HG03025 (cell line): ENCODE results near the gene SPOUT1.
"Not testable (repeated sequence)": the region's sequence is repeated elsewhere in the genome, so short reads cannot be mapped to it uniquely, and the experiment has no call there.

Source experiments
- ATAC-seq: cut with Tn5 transposase; IDR thresholded peaks from one replicate; pipeline ENCODE4 v1.9.1; 2021; ENCODE audit warnings: mild to moderate bottlenecking, moderate library complexity; ENCODE audit not compliant: unreplicated experiment, low FRiP score

SPOUT1 gene, protein sequence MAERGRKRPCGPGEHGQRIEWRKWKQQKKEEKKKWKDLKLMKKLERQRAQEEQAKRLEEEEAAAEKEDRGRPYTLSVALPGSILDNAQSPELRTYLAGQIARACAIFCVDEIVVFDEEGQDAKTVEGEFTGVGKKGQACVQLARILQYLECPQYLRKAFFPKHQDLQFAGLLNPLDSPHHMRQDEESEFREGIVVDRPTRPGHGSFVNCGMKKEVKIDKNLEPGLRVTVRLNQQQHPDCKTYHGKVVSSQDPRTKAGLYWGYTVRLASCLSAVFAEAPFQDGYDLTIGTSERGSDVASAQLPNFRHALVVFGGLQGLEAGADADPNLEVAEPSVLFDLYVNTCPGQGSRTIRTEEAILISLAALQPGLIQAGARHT

DNA sequence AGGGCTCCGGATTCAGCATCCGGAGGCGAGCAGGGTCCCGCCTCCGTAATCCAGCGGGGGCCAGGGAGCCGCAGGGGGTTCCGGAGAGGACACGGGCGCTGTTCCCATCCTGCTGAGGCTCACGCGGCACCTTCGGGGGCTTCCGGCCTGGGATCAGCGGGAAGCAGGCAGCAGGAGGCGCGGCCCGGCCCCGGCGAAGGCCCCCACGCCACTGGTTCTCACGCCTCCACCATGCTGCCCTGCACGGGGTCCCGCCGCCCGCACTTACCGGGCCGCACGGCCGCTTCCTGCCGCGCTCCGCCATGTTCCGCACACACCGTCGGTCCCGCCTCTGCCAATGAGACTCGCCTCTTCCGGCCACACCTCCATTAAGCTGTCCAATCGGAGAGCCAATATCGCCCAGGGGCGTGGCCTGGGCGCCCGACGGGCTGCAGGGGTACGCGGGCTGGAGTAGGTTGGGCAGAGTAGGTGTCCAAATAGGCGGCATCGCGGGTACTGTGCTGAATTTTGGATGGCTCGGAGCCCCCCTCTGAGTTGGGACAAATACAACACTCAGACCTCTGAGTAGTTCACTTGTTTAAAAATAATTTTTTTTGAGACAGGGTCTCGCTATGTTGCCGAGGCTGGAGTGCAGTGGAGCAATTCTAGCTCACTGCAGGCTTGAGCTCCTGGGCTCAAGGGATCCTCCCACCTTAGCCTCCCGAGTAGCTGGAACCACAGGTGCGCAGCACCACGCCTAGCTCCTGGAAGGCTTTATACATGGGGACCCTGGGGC is at the start of gene SPOUT1:
Gene SPOUT1, minus strand, starts transcription at position 318 of the 775 bp plus-strand sequence. Its CDS starts 14 bp downstream, at position 304.
- peak; percentile 92 for ATAC-seq

DNA sequence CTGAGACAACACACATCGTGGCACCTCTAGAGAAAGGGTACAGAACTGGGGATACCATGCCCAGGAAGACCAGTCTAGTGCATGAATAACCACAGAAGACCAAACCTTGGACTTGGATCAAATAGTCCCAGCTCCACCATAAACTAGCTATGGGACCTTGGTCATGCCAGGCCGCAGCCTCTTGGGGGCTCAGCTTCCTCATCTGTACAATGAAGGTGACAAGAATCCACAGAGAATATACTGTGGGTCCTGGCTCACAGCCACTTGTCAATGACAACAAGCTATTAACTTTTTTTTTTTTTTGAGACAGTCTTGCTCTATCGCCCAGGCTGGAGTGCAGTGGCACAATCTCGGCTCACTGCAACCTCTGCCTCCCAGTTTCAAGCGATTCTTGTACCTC is 48.3 kb upstream of the SPOUT1 start:
- ATAC-seq: no peak

DNA sequence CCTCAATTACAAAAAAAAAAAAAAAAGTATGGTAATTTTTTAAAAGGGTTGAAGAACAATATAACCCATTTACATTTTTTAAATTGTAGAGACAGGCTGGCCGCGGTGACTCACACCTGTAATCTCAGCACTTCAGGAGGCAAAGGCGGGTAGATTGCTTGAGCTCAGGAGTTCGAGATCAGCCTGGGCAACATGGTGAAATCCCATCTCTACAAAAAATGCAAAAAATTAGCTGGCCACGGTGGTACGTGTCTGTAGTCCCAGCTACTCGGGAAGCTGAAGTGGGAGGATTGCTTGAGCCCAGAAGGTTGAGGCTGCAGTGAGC is 41.3 kb upstream of the SPOUT1 start:
- ATAC-seq: not testable (repeated sequence)

DNA sequence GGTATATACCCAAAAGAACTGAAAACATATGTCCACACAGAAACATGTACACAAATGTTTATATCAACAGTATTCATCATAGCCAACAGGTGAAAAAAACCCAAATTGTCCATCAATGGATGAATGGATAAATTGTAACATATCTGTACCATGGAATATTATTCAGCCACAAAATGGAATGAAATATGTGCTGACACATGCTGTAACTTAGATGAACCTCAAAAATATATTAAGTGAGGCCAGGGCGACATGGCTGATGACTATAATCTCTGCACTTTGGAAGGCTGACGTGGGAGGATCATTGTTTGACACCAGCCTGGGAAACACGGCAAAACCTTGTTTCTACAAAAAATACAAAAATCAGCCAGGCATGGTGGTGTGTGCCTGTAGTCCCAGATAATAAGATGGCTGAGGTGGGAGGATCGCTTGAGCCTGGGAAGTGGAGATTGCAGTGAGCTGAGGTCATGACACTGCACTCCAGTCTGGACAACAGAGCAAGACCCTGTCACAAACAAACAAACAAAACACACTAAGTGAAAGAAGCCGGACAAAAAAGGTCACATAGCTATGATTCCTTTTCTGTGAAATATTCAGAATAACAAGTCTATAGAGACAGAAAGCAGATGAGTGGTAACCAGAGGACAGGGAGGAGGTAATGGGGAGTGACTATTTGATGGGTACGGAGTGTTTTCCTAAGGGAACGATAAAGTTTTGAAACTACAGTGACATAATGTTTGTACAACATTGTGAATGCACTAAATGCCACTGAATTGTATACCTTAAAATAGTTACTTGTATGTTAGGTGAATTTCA is 40.7 kb upstream of the SPOUT1 start:
- ATAC-seq: no peak

DNA sequence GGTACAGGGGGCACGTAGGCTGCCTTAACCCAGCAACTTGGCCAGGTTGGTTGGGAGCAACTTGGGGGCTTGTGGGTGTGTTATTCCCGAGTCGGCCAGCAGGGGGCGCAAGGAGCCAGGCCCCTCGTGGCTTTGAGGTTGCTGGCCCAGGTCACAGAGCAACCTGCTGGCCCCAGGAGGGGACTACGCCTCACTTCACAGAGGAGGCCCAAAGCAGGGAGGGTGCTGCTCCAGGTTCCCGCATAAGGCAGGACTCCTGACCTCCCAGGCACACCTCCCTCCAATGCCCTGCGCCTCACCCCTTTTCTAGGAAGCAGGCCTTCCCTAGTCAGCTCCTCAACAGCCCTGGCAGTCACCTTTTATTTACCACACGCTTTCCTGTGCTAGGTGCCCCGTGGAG is 34.1 kb upstream of the SPOUT1 start:
- ATAC-seq: peak; percentile 57

DNA sequence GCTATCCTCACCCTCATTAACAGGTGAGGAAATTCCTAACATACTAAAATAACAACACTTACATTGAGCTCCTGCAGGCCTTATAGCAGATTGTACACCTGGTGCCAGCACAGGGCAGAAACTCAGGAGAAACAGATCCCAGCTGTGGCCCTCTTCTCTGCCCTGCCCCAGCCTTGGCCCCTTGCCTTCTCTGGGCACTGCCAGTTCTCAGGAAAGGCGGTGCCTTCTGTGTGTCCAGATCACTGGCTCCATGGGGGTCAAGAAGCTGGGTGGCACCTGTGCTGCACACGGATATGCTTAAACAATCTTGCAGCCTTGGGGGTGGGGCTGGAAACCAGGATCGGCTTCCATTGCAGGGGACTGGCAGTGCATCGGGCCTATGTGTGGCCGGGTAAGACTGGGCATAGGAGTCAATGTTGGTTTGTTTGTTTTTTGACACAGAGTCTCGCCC is 32.8 kb upstream of the SPOUT1 start:
- no peak for ATAC-seq

DNA sequence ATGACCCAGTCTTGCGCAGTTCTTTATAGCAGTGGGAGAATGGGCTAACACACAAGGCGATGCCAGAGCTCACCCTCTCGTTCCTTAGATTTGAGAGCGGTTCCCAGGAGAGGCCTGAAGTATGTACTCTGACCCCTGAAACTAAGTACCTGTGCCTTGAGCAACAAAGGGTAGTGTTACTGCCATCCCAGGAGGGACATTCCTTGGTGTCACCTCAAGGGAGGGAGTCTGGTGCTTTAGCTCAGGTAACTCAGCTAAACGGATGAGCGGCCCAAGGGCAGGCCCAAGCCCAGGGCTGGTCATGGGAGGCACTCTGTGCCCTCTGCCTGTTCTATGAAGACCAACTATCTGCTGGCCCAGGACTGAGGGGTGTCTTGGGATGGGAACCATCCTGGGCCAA is 31.9 kb upstream of the SPOUT1 start:
- no peak for ATAC-seq

DNA sequence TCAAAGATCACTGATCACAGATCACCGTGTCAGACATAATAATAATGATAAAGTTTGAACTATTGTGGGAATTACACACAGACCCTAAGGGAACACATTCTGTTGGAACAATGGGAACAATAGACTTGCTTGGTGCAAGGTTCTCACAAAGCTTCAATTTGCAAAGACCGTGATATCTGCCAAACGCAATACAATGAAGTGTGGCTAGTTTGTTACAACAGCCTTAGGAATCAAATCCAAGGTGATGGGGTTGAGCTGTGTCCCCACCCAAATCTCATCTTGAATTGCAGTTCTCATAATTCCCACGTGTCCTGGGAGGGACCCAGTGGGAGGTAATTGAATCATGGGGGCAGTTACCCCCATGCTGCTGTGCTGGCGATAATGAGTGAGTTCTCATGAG is 31.3 kb upstream of the SPOUT1 start:
- ATAC-seq: no peak

DNA sequence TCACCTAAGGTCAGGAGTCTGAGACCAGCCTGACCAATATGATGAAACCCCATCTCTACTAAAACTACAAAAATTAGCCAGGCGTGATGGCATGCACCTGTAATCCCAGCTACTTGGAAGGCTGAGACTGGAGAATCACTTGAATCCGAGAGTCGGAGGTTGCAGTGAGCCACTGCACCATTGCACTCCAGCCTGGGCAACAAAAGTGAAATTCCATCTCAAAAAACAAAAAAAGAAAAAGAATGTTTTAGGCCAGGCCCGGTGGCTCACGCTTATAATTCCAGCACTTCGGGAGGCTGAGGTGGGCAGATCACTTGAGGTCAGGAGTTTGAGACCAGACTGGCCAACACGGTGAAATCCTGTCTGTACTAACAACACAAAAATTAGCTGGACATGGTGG is 28.9 kb upstream of the SPOUT1 start:
- not testable (repeated sequence) for ATAC-seq

DNA sequence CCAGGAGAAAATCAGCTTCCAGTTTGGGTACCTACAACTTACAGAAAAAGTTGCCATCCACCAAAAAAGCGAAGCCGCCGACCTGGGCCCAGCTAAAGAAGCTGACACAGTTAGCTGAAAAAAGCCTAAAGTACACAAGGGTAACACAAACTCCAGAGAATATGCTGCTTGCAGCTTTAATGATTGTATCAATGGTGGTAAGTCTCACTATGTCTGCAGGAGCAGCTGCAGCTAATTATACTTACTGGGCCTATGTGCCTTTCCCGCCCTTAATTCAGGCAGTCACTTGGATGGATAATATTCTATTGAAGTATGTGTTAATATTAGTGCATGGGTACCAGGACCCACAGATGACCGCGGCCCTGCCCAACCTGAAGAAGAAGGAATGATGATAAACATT is 24.9 kb upstream of the SPOUT1 start:
- ATAC-seq: not testable (repeated sequence)

DNA sequence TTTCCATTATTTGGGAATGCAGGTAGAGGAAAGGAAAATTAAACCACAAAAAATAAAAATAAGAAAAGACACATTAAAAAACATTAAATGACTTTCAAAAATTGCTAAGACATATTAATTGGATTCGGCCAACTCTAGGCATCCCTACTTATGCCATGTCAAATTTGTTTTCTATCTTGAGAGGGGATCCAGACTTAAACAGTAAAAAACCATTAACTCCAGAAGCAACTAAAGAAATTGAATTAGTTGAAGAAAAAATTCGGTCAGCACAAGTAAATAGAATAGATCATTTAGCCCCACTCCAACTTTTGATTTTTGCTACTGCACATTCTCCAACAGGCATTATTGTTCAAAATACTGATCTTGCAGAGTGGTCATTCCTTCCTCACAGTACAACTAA is 23.1 kb upstream of the SPOUT1 start:
- ATAC-seq: not testable (repeated sequence)

DNA sequence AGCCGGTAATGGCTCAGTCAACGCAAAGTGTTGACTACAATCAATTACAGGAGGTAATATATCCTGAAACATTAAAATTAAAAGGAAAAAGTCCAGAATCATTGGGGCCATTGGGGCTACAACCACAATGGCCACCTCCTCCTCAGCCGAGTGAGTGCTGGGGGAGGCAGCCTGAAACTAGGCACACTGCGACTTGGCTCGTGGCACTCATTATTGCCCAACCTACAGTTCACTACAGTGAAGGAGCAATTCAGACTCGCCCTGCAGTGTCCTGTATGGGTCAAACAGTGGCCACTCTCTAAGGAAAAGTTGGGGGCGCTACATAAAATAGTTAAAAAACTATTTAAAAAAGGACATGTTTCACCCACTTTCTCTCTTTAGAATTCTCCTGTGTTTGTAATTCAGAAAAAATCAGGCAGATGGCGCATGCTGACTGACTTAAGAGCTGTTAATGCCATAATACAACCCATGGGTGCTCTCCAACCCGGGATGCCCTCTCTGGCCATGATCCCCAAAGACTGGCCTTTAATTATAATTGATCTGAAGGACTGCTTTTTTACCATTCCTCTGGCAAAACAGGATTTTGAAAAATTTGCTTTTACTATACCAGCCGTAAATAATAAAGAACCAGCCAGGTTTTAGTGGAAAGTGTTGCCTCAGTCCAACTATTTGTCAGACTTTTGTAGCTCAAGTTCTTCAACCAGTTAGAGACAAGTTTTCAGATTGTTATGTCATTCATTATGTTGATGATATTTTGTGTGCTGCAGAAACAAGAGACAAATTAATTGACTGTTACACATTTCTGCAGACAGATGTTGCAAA is 22.4 kb upstream of the SPOUT1 start:
- not testable (repeated sequence) for ATAC-seq

DNA sequence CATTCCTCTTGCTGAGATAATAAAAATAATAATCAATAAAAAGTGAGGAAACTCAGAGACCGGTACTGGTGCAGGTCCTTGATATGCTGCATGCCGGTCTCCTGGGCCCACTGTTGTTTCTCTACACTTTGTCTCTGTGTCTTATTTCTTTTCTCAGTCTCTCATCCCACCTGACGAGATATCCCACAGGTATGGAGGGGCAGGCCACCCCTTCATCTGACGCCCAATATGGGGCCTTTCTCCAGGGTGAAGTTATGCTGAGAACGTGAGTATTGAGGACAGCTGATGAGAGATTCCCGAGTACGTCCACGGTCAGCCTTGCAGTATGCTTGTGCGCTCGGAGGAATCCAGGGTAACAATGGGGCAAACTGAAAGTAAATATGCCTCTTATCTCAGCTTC is 21.4 kb upstream of the SPOUT1 start:
- ATAC-seq: not testable (repeated sequence)

DNA sequence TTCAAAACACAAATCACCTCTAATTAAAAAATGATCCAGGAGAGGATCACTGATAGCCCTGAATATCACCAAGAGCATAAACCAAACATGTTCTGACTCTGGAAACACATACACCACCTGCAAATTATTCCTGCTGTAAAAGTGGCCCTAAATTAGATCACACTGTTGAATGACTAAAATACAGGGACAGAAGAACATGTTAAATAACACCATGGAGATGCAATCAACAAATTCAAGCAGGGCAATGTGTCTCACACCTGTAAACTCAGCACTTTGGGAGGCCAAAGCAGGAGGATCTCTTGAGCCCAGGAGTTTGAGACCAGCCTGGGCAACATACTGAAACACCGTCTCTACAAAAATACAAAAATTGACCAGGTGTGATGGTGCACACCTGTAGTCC is 18.2 kb upstream of the SPOUT1 start:
- ATAC-seq: no peak

DNA sequence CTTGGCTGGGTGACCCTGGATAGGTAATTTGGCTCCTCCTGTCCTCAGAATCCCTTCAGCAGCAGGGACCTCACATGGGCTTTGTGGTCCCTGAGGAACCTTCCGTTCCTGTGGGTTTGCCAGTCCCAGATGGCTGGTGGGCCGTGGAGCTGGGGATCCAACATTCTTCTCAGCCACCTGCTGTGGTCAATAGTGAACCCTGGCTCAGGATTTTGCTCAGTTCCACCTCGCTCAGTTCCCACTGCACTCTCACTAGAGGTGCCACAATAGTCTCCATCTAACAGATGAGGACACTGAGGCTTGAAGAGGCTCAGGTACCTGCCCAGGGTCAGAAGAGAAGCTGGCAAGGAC is 17.1 kb upstream of the SPOUT1 start:
- ATAC-seq: no peak

DNA sequence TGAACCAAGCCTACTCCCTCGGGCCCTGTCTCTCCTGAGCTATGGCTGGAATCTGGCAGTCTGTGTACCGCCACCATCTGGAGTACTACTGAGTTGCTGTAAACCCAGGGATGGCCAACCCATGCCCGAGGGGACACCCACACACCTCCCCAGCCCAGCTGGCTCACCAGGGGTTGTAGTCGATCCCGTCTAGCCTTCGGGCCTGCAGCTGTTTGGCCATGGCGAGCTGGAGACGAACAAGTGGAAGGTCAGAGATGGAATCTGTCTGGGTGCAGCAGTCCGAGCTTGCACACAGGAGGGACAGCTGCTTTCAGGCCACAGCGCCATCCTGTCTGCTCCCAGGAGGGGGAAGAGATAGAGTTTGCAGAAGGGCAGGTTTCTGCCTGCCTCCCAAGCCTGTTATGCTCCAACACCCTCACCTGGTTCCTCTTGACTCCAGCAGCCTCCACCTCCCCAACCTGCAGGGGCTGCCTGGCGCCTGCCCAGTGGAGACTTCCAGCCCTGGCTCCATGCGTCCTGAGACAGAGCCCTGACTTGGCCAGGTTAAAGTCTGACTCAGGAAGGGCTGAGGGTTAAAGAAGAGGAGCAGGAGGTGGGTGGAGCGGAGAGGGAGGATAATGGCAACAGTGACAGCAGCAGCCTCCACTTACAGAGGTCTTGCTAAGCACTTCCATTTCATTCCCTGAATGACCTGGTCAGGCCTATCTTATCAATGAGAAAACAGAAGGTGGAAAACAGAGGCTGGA is 15.8 kb upstream of the SPOUT1 start:
- no peak for ATAC-seq

DNA sequence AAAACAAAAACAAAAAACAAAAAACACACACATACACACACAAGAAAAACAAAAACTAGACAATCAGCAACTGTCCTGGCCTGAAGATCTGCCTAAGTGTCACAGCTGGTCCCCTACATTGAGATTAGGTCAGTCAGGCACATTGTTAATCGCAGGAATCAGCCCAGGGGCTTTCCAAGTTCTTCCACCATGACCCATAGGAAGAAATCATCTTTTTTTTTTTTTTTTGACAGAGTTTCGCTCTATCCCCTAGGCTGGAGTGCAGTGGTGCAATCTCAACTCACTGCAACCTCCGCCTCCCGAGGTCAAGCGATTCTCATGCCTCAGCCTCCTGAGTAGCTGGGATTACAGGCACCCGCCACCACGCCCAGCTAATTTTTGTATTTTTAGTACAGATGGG is 13.6 kb upstream of the SPOUT1 start:
- ATAC-seq: not testable (repeated sequence)

DNA sequence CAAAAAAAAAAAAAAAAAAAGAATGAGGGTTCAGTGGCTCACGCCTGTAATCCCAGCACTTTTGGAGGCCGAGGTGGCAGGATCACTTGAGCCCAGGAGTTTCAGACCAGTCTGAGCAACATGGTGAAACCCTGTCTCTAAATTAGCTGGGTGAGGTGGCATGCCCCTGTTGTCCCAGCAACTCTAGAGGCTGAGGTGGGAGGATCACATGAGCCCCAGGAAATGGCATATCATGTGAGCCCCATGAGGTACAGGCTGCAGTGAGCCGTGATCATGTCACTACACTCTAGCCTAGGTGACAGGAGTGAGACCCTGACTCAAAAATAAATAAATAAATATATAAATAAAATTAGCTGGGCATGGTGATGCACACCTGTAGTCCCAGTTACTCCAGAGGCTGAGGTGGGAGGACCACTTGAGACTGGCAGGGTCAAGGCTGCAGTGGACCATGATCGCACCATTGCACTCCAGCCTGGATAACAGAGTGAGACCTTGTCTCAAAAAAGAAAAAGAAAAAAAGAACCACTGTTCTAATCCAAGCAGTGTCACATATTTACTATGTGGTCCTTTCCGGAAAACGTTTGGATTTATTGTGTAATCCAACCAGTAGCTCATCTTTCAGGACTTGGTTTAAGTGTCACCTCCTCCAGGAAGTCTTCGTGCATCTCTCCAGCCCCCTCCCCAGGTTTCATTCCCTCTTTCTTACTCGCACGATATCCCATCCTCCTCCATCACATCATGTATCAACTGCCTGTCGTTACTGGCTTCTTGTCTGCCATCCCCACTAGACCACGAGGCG is 12.3 kb upstream of the SPOUT1 start:
- no peak for ATAC-seq

DNA sequence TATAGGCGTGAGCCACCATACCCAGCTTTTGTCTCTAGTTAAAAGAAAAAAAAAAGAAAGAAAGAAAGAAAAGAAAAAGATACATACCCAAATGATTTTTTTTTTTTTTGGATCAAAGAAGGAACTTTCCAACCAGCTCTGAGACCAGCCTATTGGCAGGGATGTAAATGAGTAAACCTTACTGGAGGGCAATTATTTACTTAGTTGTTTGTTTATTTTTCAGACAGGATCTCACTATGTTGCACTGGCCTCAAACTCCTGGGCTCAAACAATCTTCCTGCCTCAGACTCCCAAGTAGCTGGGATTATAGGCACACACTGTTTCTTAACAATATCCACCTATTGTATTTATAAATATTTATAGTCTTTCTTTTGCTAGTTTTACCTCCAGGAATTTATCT is 10.9 kb upstream of the SPOUT1 start:
- ATAC-seq: no peak
